Upper lobe of left lung (tissue), 4 donors: ENCODE measurements around the gene MANSC1.

Experiments
- POLR2A ChIP-seq, 4 donors: fragments of 450-650 bp; IDR thresholded peaks; one replicate each; pipeline ENCODE4 v1.5.1; 2016 to 2017; ENCODE audit warnings: antibody characterized with exemption in 4 of 4, mild to moderate bottlenecking in 2 of 4
- TF ChIP-seq, protein P1 (sequence below), 6 experiments: fragments of 450-650 bp in 4 of 6; fragments of 200-600 bp in 2 of 6; sonication (generic) in 2 of 6; IDR thresholded peaks; one replicate each; pipeline ENCODE4 v1.5.1; 2016 to 2019; ENCODE audit warnings: antibody characterized with exemption in 6 of 6

- TF ChIP-seq, protein P1, sequence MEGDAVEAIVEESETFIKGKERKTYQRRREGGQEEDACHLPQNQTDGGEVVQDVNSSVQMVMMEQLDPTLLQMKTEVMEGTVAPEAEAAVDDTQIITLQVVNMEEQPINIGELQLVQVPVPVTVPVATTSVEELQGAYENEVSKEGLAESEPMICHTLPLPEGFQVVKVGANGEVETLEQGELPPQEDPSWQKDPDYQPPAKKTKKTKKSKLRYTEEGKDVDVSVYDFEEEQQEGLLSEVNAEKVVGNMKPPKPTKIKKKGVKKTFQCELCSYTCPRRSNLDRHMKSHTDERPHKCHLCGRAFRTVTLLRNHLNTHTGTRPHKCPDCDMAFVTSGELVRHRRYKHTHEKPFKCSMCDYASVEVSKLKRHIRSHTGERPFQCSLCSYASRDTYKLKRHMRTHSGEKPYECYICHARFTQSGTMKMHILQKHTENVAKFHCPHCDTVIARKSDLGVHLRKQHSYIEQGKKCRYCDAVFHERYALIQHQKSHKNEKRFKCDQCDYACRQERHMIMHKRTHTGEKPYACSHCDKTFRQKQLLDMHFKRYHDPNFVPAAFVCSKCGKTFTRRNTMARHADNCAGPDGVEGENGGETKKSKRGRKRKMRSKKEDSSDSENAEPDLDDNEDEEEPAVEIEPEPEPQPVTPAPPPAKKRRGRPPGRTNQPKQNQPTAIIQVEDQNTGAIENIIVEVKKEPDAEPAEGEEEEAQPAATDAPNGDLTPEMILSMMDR (IDR thresholded peaks at IDR 0.05): no peak
- TF ChIP-seq POLR2A (IDR thresholded peaks at IDR 0.05): no peak
Measured at GRCh38 chr12:12336511-12336910, 13.5 kb downstream of the MANSC1 start.
